K562 (cell line): ENCODE results near the gene RPF1. TPM values are rescaled to one million over a fixed set of nuclear protein-coding genes. Genes with fewer than 3 reads are reported as not detected.

Source experiments
- BCL6 ChIP-seq: fragments of 250-450 bp; sonication (Bioruptor Pico); IDR thresholded peaks from 2 replicates; pipeline ENCODE4 v1.4.0; 2020
- CCAR2 ChIP-seq: fragments of 200-400 bp; formaldehyde crosslinking; IDR thresholded peaks from 2 replicates; pipeline ENCODE4 v1.6.1; 2017; ENCODE audit warnings: mild to moderate bottlenecking, low read depth, low read length
- ERF ChIP-seq: fragments of 450-650 bp; formaldehyde crosslinking; IDR thresholded peaks from 2 replicates; pipeline ENCODE4 v1.4.0; 2020; ENCODE audit warnings: mild to moderate bottlenecking, mixed read lengths
- FOXM1 ChIP-seq, 2 experiments: fragments of 450-650 bp in 1 of 2; sonication (generic) in 1 of 2; formaldehyde crosslinking in 1 of 2; IDR thresholded peaks; 2 replicates each; pipeline versions ENCODE4 v1.6.1 to v1.9.0; 2017 to 2022; ENCODE audit warnings: low read depth in 2 of 2, mild to moderate bottlenecking in 2 of 2, missing genetic modification reagents in 1 of 2, moderate library complexity in 1 of 2
- GABPA ChIP-seq: fragments of 200-800 bp; sonication (Bioruptor generic); conservative IDR thresholded peaks from 2 replicates; pipeline ENCODE4 v1.6.1; 2016; ENCODE audit warnings: low read depth, missing genetic modification characterization, missing compliant biosample characterization
- HNRNPLL ChIP-seq: fragments of 200-400 bp; formaldehyde crosslinking; IDR thresholded peaks from 2 replicates; pipeline ENCODE4 v1.6.1; 2017; ENCODE audit warnings: low read length, low read depth, mild to moderate bottlenecking; ENCODE audit not compliant: poor library complexity, severe bottlenecking
- KAT7 ChIP-seq: sonication (generic); formaldehyde crosslinking; IDR thresholded peaks from 2 replicates; pipeline ENCODE4 v1.8.0; 2022; ENCODE audit warnings: missing genetic modification reagents, mild to moderate bottlenecking, borderline replicate concordance
- MCM5 ChIP-seq: fragments of 450-650 bp; IDR thresholded peaks from 2 replicates; pipeline ENCODE4 v1.6.1; 2016; ENCODE audit warnings: low read depth
- MEF2D ChIP-seq: conservative IDR thresholded peaks from 2 replicates; pipeline ENCODE4 v1.6.1; 2016; ENCODE audit warnings: low read depth, missing genetic modification characterization, missing compliant biosample characterization
- NFATC3 ChIP-seq: fragments of 450-650 bp; IDR thresholded peaks from 2 replicates; pipeline ENCODE4 v1.6.1; 2017; ENCODE audit warnings: mild to moderate bottlenecking
- NRF1 ChIP-seq, 2 experiments: fragments of 450-650 bp; IDR thresholded peaks in 1 of 2; conservative IDR thresholded peaks in 1 of 2; 2 replicates each; pipeline ENCODE4 v1.6.1; 2014; ENCODE audit warnings: mild to moderate bottlenecking in 2 of 2
- PRPF4 ChIP-seq: fragments of 200-400 bp; formaldehyde crosslinking; IDR thresholded peaks from one replicate; pipeline ENCODE4 v1.6.1; 2017; ENCODE audit warnings: low read length, low read depth, mild to moderate bottlenecking; ENCODE audit not compliant: insufficient read depth, poor library complexity, severe bottlenecking
- SAFB ChIP-seq: fragments of 200-400 bp; formaldehyde crosslinking; IDR thresholded peaks from 2 replicates; pipeline ENCODE4 v1.6.1; 2017; ENCODE audit warnings: low read depth, low read length, borderline replicate concordance
- THAP7 ChIP-seq: fragments of 250-450 bp; sonication (Bioruptor Pico); IDR thresholded peaks from 2 replicates; pipeline ENCODE4 v1.5.0; 2021
- XRCC5 ChIP-seq: fragments of 200-400 bp; formaldehyde crosslinking; IDR thresholded peaks from 2 replicates; pipeline ENCODE4 v1.6.1; 2017; ENCODE audit warnings: low read depth, mild to moderate bottlenecking, low read length
- ZBTB17 ChIP-seq: fragments of 450-650 bp; formaldehyde crosslinking; IDR thresholded peaks from 2 replicates; pipeline ENCODE4 v1.4.0; 2020; ENCODE audit warnings: mild to moderate bottlenecking
- polyA plus RNA-seq, 8 experiments: library from polyadenylated mRNA; depleted of rRNA in 4 of 8; stranded (reverse) in 5 of 8; unstranded in 3 of 8; fragments of >200 nt; fragmentation: Nextera tagmentation in 2 of 8; fragmentation: Illumina TruSeq in 1 of 8; extraction: Ambion mirVana in 2 of 8; extraction: Trizol in 1 of 8; gene quantifications; 2 replicates each; pipeline versions ENCODE4 v1.2.1 to v1.2.3, GENCODE V29; 2011 to 2014; ENCODE audit warnings: inconsistent platforms in 1 of 8, missing spikeins in 1 of 8
- total RNA-seq, 7 experiments: library from RNA; depleted of rRNA in 6 of 7; stranded (reverse); fragments of >200 nt in 6 of 7; fragmentation: Illumina TruSeq in 2 of 7; extraction: Trizol in 2 of 7; gene quantifications; 2 replicates each; pipeline versions ENCODE4 v1.2.1 to v1.2.3, GENCODE V29; 2011 to 2021; ENCODE audit warnings: low replicate concordance in 1 of 7
- TF ChIP-seq, protein P1 (sequence below), 2 experiments: fragments of 150-350 bp in 1 of 2; IDR thresholded peaks; 2 replicates each; pipeline ENCODE4 v1.6.1; 2012 to 2016; ENCODE audit warnings: low read depth in 2 of 2, low read length in 2 of 2, mild to moderate bottlenecking in 1 of 2, moderate library complexity in 1 of 2
- TF ChIP-seq, protein P2 (sequence below): fragments of 200-400 bp; formaldehyde crosslinking; IDR thresholded peaks from 2 replicates; pipeline ENCODE4 v1.6.1; 2017; ENCODE audit warnings: mild to moderate bottlenecking, low read depth, low read length, moderate library complexity
- TF ChIP-seq, protein P3 (sequence below): fragments of 450-650 bp; IDR thresholded peaks from 2 replicates; pipeline ENCODE4 v1.6.1; 2017; ENCODE audit warnings: mild to moderate bottlenecking, moderate library complexity

The RPF1 gene
- total and polyA plus RNA-seq, 9 of the 15 experiments (the other 6 are each of a cell fraction or from before 2014, with no cell fraction given), result 52.4 to 156 (median 90.2) TPM

- TF ChIP-seq, protein P1, sequence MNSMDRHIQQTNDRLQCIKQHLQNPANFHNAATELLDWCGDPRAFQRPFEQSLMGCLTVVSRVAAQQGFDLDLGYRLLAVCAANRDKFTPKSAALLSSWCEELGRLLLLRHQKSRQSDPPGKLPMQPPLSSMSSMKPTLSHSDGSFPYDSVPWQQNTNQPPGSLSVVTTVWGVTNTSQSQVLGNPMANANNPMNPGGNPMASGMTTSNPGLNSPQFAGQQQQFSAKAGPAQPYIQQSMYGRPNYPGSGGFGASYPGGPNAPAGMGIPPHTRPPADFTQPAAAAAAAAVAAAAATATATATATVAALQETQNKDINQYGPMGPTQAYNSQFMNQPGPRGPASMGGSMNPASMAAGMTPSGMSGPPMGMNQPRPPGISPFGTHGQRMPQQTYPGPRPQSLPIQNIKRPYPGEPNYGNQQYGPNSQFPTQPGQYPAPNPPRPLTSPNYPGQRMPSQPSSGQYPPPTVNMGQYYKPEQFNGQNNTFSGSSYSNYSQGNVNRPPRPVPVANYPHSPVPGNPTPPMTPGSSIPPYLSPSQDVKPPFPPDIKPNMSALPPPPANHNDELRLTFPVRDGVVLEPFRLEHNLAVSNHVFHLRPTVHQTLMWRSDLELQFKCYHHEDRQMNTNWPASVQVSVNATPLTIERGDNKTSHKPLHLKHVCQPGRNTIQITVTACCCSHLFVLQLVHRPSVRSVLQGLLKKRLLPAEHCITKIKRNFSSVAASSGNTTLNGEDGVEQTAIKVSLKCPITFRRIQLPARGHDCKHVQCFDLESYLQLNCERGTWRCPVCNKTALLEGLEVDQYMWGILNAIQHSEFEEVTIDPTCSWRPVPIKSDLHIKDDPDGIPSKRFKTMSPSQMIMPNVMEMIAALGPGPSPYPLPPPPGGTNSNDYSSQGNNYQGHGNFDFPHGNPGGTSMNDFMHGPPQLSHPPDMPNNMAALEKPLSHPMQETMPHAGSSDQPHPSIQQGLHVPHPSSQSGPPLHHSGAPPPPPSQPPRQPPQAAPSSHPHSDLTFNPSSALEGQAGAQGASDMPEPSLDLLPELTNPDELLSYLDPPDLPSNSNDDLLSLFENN (IDR thresholded peaks at IDR 0.05; ENCODE audit: low read depth in 2 of 2, low read length in 2 of 2), result no peak
- TF ChIP-seq BCL6 (CRISPR knock-in tag) (no peak), FOXM1 (IDR thresholded peaks at IDR 0.05; ENCODE audit: low read depth) (no peak), FOXM1 (CRISPR knock-in tag; IDR thresholded peaks at IDR 0.05; ENCODE audit: low read depth) (peak; percentile 34; the same call in 1 of the 2 replicates), MEF2D (no peak; the same call in 1 of the 2 replicates), XRCC5 (peak; percentile 46; the same call in 1 of the 2 replicates), PRPF4 (no peak), THAP7 (CRISPR knock-in tag) (no peak), NFATC3 (no peak), NRF1 (conservative IDR thresholded peaks at IDR 0.05 in 1 of 2, IDR thresholded peaks at IDR 0.05 in 1 of 2) (peak; percentile 99), GABPA (tag) (peak; percentile 80), HNRNPLL (peak; percentile 83), ZBTB17 (CRISPR knock-in tag) (no peak), KAT7 (CRISPR knock-in tag) (peak; percentile 44; the same call in 1 of the 2 replicates), ERF (no peak; the same call in 1 of the 2 replicates), MCM5 (no peak), CCAR2 (no peak), SAFB (peak; percentile 62; the same call in 1 of the 2 replicates)
- TF ChIP-seq, protein P2, sequence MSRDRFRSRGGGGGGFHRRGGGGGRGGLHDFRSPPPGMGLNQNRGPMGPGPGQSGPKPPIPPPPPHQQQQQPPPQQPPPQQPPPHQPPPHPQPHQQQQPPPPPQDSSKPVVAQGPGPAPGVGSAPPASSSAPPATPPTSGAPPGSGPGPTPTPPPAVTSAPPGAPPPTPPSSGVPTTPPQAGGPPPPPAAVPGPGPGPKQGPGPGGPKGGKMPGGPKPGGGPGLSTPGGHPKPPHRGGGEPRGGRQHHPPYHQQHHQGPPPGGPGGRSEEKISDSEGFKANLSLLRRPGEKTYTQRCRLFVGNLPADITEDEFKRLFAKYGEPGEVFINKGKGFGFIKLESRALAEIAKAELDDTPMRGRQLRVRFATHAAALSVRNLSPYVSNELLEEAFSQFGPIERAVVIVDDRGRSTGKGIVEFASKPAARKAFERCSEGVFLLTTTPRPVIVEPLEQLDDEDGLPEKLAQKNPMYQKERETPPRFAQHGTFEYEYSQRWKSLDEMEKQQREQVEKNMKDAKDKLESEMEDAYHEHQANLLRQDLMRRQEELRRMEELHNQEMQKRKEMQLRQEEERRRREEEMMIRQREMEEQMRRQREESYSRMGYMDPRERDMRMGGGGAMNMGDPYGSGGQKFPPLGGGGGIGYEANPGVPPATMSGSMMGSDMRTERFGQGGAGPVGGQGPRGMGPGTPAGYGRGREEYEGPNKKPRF, result no peak
- TF ChIP-seq, protein P3, sequence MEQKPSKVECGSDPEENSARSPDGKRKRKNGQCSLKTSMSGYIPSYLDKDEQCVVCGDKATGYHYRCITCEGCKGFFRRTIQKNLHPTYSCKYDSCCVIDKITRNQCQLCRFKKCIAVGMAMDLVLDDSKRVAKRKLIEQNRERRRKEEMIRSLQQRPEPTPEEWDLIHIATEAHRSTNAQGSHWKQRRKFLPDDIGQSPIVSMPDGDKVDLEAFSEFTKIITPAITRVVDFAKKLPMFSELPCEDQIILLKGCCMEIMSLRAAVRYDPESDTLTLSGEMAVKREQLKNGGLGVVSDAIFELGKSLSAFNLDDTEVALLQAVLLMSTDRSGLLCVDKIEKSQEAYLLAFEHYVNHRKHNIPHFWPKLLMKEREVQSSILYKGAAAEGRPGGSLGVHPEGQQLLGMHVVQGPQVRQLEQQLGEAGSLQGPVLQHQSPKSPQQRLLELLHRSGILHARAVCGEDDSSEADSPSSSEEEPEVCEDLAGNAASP, result no peak
Observed at GRCh38 chr1:84506002-84506728, 27.1 kb downstream of the RPF1 start, which contains the start of the genes GNG5 and SPATA1 (continued).
